Inferior parietal cortex (tissue), 1 donor: ENCODE data around the gene B3GAT1.

Source experiments
- DNase-seq: peaks from one replicate; pipeline ENCODE4 v3.0.0-alpha.2; 2016; ENCODE audit errors: extremely low spot score

The B3GAT1 gene

DNA sequence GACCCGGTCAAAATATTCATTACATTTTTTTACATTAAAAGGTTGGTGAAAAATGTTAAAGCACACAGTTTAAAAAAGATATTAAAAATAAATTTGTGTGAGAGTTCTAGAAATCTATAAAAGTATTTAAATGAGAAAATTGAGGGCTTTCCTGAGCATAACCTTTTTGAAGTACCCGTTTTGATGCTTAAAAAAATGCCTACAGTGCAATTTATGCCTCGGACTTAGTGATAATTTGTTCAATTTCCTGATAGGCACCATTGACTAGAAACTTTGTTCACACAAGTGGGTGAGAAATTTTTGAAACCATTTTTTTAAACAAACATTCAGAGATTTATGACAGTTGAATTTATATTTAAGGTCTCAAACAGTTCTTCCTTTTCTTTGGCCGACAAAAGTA, 29.7 kb upstream of the B3GAT1 start:
- DNase-seq: no peak

GRCh38 chr11:134441281-134441680, 29.2 kb upstream of the B3GAT1 start:
- DNase-seq: no peak

- no peak for DNase-seq
Observed at GRCh38 chr11:134440851-134441250, 28.8 kb upstream of the B3GAT1 start.

- no peak for DNase-seq
Observed at GRCh38 chr11:134438542-134439537, 26.8 kb upstream of the B3GAT1 start.

GRCh38 chr11:134437821-134438220, 25.8 kb upstream of the B3GAT1 start:
- no peak for DNase-seq

- no peak for DNase-seq
Observed at GRCh38 chr11:134436781-134437180, 24.7 kb upstream of the B3GAT1 start.

DNA sequence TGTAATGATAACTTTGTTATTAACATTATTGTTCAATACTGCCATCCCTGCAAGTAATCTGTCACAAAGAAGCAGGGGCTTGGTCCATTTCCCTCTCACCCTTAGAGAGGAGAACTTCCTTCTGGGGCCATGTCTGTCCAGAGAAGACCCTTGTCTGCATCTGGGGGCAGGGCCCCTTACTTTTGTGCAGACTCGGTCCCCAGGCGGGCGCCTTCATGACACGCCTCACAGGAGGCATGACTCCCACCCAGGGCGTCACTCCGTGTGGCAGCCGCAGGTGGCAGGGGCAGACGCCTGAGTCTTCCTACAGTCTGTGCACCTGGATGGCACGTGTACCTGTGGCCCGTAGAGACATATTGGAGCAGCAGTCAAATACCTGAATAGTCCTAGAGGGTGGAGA, 21.8 kb upstream of the B3GAT1 start:
- DNase-seq: no peak

GRCh38 chr11:134433251-134433650, 21.2 kb upstream of the B3GAT1 start:
- DNase-seq: no peak

DNA sequence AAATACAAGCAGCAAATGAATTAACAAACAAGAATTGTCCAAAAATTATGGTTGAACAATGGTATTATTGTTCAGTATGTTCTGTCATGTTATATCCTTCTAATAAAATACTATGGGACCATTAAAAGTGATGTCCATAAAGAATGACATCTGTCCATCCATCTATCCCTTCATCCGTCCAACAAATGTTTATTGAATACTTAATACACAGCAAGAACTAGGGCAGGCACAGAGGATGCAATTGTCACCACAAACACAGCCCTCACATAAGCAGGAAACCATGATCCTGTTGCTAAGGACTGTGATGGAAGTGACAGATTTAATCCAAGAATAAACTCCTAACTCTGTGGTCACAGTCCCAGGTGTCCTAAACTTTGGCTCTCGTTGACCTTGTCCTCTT, 20.7 kb upstream of the B3GAT1 start:
- DNase-seq: no peak

- DNase-seq: no peak
Observed at GRCh38 chr11:134429106-134429505, 17.1 kb upstream of the B3GAT1 start.

- no peak for DNase-seq
Observed at GRCh38 chr11:134425816-134426536, 13.9 kb upstream of the B3GAT1 start.

GRCh38 chr11:134425413-134425812, 13.4 kb upstream of the B3GAT1 start:
- no peak for DNase-seq

DNA sequence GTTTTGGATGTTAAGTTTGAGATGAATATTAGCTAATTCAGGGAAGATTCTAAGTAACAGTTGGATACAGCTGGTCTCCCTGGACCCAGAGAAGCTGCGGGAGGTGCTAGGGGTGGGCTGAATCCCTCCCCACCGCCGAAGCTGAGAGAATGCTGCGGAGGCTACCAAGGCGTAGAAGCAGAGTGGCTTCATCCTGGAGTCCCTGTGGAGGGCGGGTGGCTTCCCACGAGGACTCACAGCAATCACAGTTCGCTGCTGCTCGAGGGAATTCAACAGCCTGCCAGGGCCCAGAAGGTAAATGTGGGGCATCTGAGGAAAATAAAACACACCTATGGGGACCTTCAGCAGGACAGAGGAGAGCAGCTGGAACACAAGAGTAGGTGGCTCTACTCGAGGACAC, 11.1 kb upstream of the B3GAT1 start:
- DNase-seq: no peak

- no peak for DNase-seq
Observed at GRCh38 chr11:134417871-134418840, 6.1 kb upstream of the B3GAT1 start.

DNA sequence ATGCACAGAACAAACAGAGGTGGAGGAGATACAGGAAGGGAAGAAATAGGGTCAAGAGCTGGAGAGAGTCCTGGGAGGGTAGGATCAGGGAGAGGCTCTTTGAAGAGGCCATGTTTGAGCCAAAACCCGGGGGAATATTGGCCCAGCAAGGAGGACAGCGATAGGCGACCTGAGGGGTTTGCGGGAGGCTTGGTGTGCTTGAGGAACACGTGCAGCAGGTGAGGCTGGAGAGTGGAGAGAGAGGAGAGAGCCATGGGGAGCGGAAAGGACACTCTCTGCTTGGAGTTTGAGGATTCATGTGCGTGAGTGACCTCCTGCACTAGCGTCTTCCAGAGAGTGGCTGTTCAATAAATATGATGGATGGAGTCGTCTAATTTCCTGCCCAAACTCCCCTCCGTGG, 4.7 kb upstream of the B3GAT1 start:
- no peak for DNase-seq

DNA sequence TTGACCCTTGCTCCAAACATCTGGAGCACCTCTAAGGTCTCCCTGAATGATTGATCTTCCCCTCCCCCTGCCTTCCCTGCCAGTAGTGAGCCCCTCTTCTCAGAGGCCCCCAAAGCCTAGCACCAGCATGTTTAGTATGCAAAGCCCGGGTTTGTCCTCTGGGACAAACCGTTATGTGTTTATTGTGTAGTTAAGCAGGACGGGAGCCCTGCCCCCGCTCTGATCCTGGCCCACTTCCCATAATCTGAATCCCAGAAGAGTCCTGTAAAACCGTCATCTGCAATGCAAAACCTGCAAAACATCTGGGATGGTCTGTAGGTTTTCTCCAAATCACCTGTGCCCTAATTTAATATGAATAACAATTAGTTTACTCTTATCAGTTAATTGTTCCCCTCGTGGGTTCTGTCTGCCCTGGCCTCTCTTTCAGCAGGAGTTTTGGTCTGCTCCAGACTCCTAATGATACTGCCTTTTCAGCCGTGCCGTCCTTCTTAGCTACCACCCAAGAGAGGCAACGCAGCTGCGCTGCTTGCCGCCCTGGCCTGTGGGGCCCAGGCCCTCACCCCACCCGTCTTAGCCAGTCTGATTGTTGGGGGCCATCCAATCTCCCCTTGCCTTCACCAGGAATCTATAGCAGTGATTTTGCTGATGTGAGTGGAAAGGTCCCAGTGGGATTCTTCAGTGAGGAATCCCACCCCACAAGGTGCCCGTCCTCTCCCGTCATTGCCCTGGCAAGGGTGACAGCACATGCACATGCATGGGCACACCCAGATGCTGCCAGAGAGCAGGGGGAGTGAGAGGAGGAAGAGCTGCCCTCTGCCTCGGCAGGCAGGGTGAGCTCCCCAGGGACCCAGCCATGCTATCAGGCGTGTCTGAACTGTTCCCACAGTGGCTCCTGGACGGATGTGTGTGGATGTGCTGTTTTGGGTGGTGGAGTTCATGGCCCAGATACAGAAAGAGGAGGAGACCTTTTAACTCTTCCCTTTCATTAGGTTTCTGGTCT, 3.0 kb upstream of the B3GAT1 start:
- no peak for DNase-seq

DNA sequence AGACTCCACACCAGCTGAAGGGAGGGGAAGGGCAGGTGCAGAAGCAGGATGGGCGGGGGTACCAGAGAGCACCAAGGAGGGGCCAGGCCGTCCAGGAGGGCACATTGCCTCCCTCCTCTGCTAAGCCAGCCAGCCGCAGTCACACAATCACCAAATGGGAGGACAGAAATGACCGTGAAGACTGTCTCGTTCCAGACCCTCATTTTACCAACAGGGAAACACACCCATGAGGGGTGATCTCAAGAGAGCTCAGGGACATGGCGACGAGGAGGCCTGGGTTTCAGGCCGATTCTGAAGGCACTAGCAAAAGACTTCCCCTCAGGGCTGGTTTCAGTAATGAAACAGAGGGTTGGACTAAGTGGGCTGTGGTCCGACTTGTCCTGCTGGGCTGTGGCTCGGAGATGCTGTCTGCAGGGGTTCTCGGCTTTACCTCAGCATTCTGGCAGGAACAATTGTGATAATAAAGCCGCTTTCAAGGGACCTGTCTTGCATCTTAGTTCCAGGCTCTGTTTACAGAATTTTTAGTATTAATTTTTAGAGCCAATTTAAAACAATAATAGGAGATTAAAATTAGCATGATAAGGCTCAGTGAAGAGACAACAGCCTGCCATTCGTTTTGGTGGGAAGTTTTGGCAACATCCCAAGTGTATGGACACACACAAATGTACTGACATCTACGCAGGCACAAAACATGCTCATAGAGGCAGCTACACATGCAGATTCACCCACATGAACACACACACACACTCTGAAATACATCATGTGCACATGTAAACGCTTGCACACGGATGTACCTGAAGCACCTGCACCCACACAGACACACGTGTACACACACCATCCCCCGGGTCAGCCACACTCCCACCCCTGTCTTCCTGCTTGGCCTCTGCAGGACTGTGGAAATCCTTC, 2.0 kb upstream of the B3GAT1 start:
- no peak for DNase-seq

- DNase-seq: no peak
Observed at GRCh38 chr11:134413043-134413825, 1.2 kb upstream of the B3GAT1 start.

GRCh38 chr11:134410766-134411165, 1.3 kb downstream of the B3GAT1 start:
- no peak for DNase-seq
